DMS 273 treated with DMSO at 0.1 percent for 48 hours (cell line): ENCODE results near the gene ABCC1.
"Not testable (repeated sequence)": the region's sequence is repeated elsewhere in the genome, so short reads cannot be mapped to it uniquely, and the experiment has no call there.

ENCODE experiments used
- DNase-seq: peaks from one replicate; lab custom pipeline; 2025; lab: John Stamatoyannopoulos, UW

Gene ABCC1

DNA sequence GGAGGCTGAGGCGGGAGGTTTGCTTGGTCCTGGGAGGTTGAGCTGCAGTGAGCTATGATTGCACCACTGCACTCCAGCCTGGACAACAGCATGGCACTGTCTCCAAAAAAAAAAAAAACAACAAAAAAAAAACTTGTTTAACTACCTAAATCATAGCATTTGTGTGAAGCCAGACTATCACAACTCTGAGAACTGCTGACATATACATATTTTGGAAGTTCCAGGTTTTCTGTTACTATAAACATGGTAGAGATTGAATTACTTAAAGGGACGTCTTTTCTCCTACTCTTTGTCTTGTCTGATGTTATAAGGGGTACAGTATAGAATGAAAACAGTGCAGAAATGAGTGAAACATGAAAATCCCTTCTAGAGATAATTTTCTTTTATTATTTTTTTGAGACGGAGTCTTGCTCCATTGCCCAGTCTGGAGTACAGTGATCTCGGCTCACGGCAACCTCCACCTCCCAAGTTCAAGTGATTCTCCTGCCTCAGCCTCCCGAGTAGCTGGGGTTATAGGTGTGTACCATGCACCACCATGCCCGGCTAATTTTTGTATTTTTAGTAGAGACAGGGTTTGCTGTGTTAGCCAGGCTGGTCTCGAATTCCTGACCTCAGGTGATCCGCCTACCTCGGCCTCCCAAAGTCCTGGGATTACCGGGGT, 18.4 kb downstream of the ABCC1 start:
- no peak for DNase-seq

DNA sequence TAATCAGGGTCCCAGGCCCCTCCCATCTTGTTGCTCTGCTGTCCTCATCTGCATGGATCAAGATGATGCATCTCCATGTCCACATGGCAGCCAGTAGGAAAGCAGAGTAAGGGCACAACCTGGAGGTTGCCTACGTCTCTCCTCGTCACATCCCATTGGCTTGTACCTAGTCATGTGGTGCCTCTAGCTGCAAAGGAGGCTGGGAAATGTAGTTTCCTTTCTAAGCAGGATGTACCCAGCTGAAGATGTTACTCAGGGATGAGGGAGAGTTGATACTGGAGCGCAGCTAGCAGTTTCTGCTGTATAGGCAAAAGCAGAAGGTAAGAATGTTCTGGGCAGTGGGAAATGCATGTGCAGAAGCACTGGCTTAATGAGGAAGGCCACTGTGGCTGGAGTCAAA, 20.8 kb downstream of the ABCC1 start:
- DNase-seq: no peak

DNA sequence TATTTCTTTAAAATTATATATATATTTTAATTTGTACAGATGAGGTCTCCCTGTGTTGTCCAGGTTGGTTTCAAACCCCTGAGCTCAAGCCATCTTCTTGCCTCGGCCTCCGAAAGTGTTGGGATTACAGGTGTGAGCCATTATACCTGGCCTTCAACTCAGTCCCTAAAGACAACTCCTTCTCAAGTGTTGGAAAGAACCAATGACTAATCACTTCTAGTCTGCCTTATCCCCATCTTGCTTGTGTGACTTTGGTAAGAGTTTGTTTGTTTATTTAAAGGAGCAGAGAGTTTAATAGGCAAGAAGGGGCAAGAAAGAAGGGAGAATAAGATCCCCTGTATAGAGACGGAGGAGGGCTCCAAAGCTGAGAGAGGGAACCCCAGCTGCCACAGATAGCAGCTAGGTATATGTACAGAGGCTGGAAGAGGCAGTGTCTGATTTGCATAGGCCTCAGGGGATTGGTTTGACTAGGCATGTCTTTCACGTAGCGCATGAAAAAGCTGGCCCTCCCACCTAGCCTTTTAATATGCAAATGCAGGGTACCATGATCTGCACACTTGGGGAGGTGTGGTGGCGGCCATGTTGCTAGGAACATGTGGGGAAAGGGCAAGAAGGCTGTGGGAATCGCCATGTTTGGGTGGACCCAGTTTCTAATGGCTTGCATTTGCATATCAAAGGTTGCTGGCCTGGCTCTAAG, 21.5 kb downstream of the ABCC1 start:
- DNase-seq: no peak

DNA sequence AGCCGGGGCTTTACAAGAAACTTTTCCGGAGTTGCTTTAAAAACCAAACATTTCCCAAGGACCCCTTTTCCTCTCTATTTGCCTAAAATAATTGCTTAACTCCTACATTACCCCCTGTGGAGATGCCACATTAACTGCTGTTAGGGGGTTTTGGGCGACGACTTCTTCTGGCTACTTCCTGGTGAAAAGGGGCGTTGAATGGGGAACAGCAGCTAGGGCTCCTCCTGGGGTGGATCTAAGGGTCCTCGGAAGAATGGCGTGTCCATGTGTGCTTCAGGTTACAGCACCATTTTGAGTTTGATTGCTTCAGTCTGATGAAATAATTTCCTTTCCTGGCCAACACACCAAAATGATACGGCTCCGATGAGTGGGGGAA, 22.0 kb downstream of the ABCC1 start:
- no peak for DNase-seq

DNA sequence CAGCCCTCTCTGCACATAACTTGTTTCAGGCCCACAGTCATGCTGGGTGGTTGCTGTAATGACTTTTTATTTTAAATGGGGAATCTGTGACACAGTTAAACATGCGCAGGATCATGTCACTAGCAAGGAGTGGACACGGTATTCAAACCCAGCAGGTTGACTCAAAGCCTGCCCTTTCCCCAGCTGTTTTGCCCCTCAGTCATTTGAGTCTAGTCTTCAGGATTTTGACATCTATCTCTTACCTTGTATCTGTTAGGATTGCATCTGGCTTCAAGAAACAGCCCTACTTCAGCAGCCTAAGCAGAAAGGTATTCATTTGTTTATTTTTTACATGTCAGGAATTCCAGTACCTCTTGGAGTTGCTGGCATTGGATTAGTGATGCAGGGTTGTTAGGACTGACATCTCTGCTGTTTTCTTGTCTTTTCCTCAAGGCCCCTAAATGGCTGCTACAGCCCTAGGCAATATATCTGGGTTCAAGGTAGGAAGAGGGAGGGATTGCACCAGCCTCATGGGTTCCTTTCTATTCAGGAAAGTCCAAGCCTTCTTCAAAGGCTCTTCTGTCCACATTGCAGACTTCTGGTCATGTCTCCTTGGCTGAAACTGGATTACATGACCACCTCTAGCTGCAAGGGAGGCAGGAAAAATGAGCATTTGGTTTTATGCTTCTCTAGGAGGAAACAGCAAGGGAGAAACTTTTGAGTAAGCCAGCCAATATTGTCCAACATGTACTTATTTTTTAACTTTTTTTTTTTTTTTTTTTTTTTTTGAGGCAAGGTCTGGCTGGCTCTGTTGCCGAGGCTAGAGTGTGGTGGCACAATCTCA, 22.8 kb downstream of the ABCC1 start:
- no peak for DNase-seq

DNA sequence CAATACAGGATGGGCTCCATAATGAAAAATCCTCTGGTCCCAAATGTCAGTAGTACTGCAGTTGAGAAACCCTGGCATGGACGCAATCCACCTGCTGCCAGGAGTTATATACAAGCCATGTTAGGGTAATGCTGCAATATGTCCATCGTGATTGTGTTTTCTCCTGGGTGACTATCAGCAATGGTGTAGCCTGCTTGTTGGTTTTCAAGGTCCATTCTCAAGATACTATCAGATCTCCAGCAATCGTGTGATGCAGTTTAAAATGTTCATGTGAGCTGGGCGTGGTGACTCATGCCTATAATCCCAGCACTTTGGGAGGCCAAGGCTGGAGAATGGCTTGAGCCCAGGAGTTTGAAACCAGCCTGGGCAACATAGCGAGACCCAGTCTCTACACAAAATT, 24.0 kb downstream of the ABCC1 start:
- DNase-seq: no peak

DNA sequence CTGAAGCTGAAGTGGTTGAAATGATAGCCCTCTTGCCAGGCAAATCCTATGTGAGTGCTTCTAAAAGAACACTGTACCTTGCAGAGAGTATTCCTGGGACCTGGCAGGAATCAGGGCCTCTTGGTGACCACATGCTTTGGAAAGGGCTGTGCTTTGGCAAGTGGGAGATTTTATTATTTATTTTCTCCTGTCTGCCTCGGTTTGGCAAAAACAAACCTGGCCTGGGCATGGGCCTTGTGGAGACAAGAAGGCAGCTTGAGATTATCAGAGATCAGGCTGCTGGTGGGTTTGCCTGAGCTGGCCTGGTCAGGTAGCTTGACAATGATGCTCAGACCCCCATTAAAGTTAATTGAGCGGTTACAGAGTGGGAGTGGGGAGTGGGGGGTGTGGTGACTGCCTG, 24.6 kb downstream of the ABCC1 start:
- no peak for DNase-seq

DNA sequence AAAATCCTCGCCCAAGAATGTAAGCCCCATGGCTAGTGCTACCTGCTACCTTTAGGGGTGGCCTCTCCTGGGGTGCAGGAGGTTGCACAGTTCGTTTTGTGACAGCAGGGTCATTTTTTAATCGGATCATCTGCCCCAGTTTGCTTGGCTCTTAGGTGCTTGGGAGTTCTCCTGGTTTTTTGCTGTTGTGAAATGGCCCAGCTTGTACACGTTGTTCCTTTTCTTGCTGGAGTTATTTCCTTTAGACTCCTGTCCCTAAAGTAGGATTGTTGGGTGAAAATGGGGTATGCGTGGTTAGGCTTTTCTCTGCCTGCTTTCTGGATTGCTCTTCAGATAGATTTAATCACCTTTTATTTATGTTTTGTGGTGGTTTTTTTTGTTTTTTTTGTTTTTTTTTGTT, 25.8 kb downstream of the ABCC1 start:
- DNase-seq: no peak

DNA sequence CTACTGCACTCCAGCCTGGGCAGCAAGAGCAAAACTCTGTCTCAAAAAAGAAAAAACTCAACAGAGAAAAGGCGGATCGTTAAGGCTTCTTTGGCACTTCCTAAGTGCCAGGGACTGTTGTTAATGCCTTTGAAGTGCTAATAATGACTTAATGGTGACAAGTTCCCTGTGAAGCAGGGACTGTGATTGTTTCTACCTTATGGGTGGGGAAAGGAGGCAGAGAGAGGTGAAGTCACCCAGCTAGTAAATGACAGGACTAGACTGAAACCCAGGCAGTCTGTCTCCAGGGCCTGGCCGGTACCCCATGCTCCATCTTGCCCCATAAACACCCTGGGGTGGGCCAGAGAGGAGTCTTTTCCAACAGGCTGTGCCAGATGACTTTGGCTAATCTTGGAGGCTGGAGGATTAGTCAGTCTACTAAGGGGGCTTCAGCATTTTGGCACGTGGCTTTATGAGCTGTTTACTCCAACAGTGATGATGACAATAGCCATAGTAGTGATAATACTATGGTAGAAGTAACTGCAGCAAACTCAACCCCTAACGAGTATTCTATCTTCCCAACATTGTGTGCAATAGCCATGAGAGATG, 26.9 kb downstream of the ABCC1 start:
- no peak for DNase-seq

DNA sequence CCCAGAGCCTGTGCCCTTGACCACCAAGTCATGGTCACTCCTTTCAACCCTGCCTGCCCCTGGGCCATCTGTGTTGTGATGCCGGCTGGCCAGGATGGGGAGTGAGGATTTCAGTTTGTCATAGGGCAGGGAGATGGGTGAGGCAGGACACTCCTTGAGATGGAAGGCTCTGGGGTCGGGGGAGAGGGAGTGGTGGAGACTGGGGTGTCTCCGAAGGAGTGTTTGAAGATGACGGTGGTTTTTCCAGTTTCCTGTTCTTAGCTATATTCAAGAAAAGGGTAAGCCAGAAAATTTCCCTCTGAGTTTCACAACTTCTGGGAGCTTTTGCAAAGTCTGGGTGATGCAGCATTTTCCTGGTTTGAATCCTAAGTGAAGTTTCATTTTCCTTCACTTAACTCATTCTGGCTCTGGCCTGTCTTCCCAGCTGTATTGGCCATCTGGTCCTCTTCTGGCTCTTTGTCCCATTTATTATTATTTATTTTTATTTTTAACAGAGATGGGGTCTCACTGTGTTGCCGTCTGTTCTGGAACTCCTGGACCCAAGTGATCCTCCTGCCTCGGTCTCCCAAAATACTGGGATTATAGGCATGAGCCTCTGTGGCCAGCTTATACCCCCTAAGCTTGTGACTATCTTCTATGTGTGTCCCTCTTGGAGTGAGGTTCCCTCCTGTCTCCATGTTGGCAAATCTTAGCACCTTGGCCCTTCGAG, 27.7 kb downstream of the ABCC1 start:
- no peak for DNase-seq

DNA sequence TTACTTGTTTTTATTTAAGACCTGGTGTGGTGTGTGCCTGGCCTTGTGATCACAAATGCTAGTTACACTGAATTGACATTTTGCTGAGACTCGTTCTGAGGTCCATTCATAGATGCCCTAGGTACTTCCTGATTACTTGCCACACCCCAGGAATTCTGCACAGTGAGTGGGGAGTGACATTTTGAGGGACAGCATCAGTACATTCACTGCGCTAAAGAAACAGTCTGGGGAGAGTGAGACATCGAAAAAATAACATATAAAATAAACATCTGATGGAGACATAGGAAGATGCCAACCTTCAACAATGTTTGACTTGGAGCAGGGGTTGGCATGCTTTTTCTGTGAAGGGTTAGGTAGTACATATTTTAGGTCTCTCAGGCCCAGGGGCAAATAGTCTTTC, 30.4 kb downstream of the ABCC1 start:
- no peak for DNase-seq

DNA sequence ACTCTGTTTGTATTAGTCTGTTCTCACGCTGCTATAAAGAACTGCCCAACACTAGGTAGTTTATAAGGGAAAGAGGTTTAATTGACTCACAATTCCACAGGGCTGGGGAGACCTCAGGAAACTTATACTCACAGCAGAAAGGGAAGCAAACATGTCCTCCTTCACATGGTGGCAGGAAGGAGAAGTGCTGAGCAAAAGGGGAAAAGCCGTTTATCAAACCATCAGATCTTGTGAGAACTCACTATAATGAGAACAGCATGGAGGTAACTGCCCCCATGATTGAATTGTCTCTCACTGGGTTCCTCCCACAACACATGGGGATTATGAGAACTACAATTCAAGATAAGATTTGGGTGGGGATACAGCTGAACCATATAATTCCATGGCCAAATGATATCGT, 30.9 kb downstream of the ABCC1 start:
- no peak for DNase-seq

DNA sequence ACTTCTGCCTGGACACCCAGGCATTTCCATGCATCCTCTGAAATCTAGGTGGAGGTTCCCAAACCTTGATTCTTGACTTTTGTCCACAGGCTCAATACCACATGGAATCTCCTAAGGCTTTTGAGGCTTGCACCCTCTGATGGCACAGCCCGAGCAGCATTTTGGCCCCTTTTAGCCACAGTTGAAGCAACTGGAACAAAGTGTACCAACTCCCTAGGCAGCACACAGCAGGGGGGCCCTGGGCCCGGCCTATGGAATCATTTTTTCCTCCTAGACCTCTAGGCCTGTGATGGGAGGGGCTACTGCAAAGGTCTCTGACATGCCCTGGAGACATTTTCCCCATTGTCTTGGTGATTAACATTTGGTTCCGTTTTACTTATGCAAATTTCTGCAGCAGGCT, 32.0 kb downstream of the ABCC1 start:
- no peak for DNase-seq

DNA sequence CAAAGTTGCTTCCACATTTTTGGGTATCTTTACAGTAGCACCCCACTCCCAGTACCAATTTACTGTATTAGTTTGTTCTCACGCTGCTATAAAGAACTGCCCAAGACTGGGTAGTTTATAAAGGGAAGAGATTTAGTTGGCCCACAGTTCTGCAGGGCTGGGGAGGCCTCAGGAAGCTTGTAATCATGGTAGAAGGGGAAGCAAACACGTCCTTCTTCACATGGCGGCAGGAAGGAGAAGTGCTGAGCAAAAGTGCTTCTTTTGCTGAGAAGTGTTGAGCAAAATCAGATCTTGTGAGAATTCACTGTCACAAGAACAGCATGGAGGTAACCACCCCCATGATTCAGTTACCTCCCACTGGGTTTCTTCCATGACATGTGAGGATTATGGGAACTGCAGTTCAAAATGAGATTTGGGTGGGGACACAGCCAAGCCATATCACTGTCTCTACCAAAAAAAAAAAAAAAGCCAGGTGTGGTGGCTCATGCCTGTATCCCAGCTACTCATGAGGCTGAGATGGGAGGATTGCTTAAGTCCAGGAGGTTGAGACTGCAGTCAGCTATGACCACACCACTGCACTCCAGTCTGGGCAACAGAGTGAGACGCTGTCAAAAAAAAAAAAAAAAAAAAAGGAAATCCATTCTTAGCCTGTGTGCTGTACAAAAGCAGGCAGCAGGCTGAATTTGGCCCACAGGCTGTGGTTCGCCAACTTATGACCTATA, 32.9 kb downstream of the ABCC1 start:
- not testable (repeated sequence) for DNase-seq

DNA sequence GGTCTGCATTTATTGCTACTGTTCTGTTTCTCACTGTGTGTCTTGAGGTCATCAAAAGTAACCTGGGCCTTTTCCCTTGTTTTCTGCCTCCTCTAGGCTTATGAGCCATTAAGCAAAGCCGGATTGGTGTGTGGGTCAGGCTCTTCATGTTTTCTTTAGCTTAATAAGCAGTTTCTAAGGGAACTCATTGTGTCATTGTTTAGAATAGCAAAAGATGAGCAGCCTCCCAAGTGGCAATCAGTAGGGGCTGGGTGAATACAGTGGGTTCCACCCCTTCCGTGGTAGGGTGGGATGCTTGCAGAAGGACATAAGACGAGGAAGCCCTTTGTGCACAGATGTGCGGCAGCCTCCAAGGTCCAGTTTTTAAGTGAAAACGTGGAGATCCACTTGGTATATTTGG, 34.5 kb downstream of the ABCC1 start:
- no peak for DNase-seq

DNA sequence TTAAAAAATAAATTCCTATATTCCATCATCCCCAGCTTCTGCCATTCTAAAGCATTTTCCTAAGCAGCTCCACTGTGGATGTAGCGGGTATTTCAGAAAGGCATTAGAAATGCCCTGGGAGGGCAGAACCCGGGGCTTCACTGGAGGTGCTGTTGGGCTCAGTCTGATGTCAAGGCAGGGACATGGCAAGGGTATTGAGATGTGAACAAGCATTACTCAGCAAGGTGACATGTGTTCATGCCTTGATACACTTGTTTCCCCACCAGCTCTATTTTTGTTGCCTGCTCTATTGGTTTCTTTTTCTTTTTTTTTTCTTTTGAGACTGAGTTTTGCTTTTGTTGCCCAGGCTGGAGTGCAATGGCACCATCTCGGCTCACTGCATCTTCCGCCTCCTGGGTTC, 35.7 kb downstream of the ABCC1 start:
- DNase-seq: no peak

DNA sequence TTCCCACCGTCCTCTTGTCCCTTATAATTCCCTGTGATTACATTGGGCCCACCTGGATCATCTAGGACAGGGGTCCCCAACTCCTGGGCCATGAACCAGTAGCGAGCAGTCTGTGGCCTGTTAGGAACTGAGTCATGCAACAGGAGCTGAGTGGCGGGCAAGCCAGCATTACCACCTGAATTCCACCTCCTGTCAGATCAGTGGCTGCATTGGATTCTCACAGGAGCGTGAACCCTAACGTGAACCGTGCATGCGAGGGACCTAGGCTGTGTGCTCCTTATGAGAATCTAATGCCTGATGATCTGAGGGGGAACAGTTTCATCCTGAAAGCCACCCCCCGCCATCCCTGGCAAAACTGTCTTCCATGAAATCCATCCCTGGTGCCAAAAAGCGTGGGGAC, 36.8 kb downstream of the ABCC1 start:
- no peak for DNase-seq

DNA sequence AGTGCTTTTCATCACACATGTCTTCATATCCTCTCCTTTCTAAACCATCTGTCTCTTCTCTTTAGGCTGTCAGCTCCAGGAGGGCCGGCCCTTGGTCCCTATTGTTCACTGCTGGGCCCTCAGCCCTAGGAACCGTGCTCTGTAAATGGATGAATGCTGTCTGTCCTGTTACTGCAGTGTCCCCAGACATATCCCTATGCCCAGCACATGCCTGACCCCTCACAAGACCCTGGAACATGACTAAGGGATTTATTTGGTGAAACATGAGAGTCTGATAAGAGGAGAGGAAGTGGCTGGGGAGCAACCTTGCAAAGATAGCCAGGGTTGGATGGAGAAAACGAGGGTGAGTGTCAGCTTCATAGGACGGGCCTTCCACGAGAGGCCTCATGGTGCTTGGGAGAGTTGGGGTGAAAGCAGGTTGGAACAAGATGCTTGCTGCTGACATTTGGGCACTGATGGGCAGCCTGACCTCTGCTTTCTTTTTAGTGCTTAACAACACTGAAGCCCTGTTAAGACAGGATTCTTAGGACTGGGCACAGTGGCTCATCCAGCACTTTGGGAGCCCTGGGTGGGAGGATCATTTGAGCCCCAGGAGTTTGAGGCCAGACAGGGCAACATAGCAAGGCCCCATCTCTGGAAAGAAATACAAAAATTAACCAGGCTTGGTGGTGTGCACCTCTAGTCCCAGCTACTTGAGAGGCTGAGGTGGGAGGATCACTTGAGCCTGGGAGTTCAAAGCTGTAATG, 39.0 kb downstream of the ABCC1 start:
- peak; percentile 55 for DNase-seq

DNA sequence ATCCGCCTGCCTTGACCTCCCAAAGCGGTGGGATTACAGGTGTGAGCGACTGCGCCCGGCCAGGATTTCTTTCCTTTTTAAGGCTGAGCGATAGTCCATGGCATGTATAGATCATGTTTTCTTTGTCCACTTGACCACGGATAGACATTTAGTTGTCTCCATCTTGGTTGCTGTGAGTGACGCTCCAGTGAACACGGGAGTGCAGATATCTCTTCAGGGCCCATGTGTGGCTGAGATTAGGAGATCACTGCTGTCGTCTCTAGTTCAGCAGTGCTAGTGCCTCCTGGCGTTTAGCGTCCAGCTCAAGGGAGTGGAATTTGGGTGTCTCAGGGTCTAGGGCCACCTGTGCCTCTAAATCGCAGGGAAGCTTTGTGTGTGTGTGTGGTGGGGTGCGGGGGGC, 41.5 kb downstream of the ABCC1 start:
- DNase-seq: no peak

DNA sequence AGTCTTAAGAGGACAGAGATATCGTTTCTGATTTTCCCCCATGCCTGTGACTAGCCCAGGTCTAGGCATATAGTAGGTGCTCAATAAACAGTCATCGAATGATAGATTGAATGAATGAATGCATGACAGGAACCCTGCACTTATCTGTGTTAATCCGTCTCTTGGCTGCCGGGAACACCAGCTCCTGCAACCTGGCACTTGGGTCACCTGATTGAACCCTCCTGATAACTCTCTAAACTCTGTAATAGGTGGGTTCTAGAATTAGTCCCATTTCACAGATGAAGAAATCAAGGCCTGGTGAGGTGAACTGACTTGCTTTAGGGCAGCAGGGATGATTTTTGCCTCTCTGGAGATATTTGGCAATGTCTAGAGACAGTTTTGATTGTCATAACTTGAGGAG, 43.7 kb downstream of the ABCC1 start:
- no peak for DNase-seq

DNA sequence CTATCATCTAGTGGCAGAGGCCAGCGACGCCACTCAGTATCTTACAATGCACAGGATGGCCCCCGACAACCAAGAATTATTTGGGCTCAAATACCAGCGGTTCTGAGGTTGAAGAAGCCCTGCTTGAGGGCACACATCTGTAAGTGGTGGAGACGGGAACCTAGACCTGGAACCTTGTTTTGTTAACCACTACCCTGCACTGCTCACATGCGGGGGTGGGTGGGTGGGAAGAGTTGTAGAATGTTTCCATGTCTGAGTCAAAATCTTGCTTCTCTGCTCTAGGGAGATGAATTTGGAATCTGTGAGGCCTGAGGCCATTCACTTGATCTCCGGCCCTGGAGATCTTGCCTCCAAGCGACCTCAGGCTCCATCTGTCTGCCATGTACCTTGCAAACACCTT, 44.1 kb downstream of the ABCC1 start:
- no peak for DNase-seq
